Adrenal gland (tissue), 5 donors: ENCODE data around the gene LRRC8C.

ENCODE experiments used
- POLR2A ChIP-seq, 2 donors: fragments of 450-650 bp; IDR thresholded peaks; one replicate each; pipeline ENCODE4 v1.6.1; 2017; ENCODE audit warnings: antibody characterized with exemption in 2 of 2, mild to moderate bottlenecking in 2 of 2, moderate library complexity in 1 of 2
- TF ChIP-seq, protein P1 (sequence below), 6 experiments: fragments of 450-650 bp in 4 of 6; fragments of 200-600 bp in 2 of 6; sonication (generic) in 1 of 6; IDR thresholded peaks; 1 replicate in 5 of 6; 2 replicates in 1 of 6; pipeline versions ENCODE4 v1.5.1 to v1.8.0; 2016 to 2021; ENCODE audit warnings: antibody characterized with exemption in 6 of 6, mild to moderate bottlenecking in 2 of 6, moderate library complexity in 1 of 6
- donor health status: DM: no; HTN: no; CAD: no.

DNA sequence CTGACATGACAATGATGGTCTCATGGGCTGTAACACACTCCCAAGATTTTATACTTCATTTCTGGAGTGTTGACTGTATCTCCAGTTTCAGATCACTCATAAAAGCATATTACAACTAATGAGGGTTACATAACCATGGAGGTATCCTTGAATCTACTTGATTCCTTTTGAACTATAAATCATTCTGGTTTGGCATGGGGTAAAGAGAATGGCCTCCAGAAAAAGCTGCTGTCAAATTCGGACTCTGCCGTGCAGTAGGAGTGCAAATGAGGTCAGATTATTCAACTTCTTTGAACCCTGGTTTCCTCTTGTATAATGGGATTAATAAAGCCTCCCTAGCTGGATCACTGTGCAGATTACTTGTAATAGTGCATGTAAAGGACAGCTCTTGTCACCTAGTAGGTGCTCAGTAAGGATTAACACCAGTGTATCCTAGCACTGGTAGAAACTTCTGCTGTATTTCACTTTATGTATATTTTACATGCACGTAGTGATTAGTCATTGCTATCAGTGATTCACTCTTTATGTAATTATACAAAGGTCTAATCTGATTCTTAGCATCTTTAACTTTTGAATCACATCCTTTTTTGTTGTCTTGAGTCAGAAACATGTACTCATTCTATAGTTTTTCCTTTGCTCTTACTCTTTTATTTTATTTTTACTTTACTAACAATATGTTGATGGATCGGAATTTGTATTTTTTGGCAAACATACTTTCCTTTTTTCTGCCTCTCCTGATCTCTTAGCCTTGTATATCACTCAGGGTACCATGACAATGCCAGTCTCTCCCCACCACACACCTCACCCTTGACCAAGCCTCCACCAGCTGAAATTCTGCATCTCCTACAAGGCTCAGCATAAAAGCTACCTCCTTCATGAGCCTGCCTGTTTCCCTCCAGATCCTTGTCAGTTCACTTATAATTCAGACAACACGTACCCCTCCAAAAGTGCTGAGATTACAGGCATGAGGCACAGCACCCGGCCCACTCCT is 3.2 kb downstream of the LRRC8C start:
- TF ChIP-seq, protein P1, sequence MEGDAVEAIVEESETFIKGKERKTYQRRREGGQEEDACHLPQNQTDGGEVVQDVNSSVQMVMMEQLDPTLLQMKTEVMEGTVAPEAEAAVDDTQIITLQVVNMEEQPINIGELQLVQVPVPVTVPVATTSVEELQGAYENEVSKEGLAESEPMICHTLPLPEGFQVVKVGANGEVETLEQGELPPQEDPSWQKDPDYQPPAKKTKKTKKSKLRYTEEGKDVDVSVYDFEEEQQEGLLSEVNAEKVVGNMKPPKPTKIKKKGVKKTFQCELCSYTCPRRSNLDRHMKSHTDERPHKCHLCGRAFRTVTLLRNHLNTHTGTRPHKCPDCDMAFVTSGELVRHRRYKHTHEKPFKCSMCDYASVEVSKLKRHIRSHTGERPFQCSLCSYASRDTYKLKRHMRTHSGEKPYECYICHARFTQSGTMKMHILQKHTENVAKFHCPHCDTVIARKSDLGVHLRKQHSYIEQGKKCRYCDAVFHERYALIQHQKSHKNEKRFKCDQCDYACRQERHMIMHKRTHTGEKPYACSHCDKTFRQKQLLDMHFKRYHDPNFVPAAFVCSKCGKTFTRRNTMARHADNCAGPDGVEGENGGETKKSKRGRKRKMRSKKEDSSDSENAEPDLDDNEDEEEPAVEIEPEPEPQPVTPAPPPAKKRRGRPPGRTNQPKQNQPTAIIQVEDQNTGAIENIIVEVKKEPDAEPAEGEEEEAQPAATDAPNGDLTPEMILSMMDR (IDR thresholded peaks at IDR 0.05) = no peak
- TF ChIP-seq POLR2A (IDR thresholded peaks at IDR 0.05) = no peak
